Measurements from ENCODE around the gene ANKS1B.

- TF ChIP-seq RARB (CRISPR knock-in tag; IDR thresholded peaks at IDR 0.05) (no peak), ZNF70 (CRISPR knock-in tag; IDR thresholded peaks at IDR 0.05) (no peak), ZNF565 (CRISPR knock-in tag; conservative IDR thresholded peaks at IDR 0.05; ENCODE audit: low read depth) (no peak), PATZ1 (CRISPR knock-in tag; IDR thresholded peaks at IDR 0.05; ENCODE audit: borderline replicate concordance) (no peak), PPARA (CRISPR knock-in tag; IDR thresholded peaks at IDR 0.05; ENCODE audit: borderline replicate concordance) (no peak), OSR1 (CRISPR knock-in tag; IDR thresholded peaks at IDR 0.05) (no peak), CSRNP3 (CRISPR knock-in tag; IDR thresholded peaks at IDR 0.05) (no peak), ARNTL (CRISPR knock-in tag; IDR thresholded peaks at IDR 0.05; ENCODE audit: borderline replicate concordance, low read depth) (no peak), ZFP3 (CRISPR knock-in tag; IDR thresholded peaks at IDR 0.05) (no peak), CSDC2 (CRISPR knock-in tag; IDR thresholded peaks at IDR 0.05) (no peak), TOX (CRISPR knock-in tag; IDR thresholded peaks at IDR 0.05; ENCODE audit: borderline replicate concordance) (no peak)
Measured at GRCh38 chr12:99232324-99232723, 752.4 kb downstream of the ANKS1B start.
